ENCODE results near the gene ADAT2.

Gene ADAT2

DNA sequence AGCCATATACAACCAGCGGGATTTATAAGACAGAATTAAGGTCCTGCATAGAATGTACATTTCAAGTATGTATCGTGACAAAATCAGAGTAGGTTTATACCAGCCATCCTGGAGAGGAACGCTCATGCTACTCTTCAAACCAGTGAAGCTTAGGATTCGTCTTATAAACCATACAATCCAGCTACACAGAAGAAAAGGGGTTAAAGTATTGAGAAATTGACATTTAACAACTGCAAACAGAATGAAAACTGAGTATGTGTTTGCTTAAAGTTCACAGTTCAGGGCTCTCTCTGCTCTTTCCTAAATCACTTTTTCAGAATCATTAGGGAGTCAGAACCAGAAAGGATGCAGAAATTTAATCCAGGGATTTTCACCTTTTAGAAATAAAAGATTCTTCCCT, 17.9 kb downstream of the ADAT2 start:
- TF ChIP-seq PPARA (CRISPR knock-in tag; IDR thresholded peaks at IDR 0.05; ENCODE audit: borderline replicate concordance) (no peak), OSR1 (CRISPR knock-in tag; IDR thresholded peaks at IDR 0.05) (no peak), ZC3H10 (CRISPR knock-in tag; IDR thresholded peaks at IDR 0.05) (no peak), SNAI2 (CRISPR knock-in tag; IDR thresholded peaks at IDR 0.05) (no peak), TCF4 (CRISPR knock-in tag; IDR thresholded peaks at IDR 0.05; ENCODE audit: borderline replicate concordance) (no peak), ZFP3 (CRISPR knock-in tag; IDR thresholded peaks at IDR 0.05) (no peak), ZNF70 (CRISPR knock-in tag; IDR thresholded peaks at IDR 0.05) (no peak), ZNF565 (CRISPR knock-in tag; conservative IDR thresholded peaks at IDR 0.05; ENCODE audit: low read depth) (no peak), CSDC2 (CRISPR knock-in tag; IDR thresholded peaks at IDR 0.05) (no peak), ZNF8 (CRISPR knock-in tag; IDR thresholded peaks at IDR 0.05) (no peak), ESRRG (CRISPR knock-in tag; IDR thresholded peaks at IDR 0.05) (no peak), ISL1 (CRISPR knock-in tag; IDR thresholded peaks at IDR 0.05) (no peak)
- TF ChIP-seq, protein P1, sequence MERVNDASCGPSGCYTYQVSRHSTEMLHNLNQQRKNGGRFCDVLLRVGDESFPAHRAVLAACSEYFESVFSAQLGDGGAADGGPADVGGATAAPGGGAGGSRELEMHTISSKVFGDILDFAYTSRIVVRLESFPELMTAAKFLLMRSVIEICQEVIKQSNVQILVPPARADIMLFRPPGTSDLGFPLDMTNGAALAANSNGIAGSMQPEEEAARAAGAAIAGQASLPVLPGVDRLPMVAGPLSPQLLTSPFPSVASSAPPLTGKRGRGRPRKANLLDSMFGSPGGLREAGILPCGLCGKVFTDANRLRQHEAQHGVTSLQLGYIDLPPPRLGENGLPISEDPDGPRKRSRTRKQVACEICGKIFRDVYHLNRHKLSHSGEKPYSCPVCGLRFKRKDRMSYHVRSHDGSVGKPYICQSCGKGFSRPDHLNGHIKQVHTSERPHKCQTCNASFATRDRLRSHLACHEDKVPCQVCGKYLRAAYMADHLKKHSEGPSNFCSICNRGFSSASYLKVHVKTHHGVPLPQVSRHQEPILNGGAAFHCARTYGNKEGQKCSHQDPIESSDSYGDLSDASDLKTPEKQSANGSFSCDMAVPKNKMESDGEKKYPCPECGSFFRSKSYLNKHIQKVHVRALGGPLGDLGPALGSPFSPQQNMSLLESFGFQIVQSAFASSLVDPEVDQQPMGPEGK (CRISPR knock-in tag; IDR thresholded peaks at IDR 0.05; ENCODE audit: borderline replicate concordance): no peak
- TF ChIP-seq, protein P2, sequence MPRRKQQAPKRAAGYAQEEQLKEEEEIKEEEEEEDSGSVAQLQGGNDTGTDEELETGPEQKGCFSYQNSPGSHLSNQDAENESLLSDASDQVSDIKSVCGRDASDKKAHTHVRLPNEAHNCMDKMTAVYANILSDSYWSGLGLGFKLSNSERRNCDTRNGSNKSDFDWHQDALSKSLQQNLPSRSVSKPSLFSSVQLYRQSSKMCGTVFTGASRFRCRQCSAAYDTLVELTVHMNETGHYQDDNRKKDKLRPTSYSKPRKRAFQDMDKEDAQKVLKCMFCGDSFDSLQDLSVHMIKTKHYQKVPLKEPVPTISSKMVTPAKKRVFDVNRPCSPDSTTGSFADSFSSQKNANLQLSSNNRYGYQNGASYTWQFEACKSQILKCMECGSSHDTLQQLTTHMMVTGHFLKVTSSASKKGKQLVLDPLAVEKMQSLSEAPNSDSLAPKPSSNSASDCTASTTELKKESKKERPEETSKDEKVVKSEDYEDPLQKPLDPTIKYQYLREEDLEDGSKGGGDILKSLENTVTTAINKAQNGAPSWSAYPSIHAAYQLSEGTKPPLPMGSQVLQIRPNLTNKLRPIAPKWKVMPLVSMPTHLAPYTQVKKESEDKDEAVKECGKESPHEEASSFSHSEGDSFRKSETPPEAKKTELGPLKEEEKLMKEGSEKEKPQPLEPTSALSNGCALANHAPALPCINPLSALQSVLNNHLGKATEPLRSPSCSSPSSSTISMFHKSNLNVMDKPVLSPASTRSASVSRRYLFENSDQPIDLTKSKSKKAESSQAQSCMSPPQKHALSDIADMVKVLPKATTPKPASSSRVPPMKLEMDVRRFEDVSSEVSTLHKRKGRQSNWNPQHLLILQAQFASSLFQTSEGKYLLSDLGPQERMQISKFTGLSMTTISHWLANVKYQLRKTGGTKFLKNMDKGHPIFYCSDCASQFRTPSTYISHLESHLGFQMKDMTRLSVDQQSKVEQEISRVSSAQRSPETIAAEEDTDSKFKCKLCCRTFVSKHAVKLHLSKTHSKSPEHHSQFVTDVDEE (CRISPR knock-in tag; IDR thresholded peaks at IDR 0.05): no peak
- TF ChIP-seq, protein P3, sequence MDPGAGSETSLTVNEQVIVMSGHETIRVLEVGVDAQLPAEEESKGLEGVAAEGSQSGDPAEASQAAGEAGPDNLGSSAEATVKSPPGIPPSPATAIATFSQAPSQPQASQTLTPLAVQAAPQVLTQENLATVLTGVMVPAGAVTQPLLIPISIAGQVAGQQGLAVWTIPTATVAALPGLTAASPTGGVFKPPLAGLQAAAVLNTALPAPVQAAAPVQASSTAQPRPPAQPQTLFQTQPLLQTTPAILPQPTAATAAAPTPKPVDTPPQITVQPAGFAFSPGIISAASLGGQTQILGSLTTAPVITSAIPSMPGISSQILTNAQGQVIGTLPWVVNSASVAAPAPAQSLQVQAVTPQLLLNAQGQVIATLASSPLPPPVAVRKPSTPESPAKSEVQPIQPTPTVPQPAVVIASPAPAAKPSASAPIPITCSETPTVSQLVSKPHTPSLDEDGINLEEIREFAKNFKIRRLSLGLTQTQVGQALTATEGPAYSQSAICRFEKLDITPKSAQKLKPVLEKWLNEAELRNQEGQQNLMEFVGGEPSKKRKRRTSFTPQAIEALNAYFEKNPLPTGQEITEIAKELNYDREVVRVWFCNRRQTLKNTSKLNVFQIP (CRISPR knock-in tag; IDR thresholded peaks at IDR 0.05; ENCODE audit: borderline replicate concordance, low read depth): no peak
- ATAC-seq: no peak

DNA sequence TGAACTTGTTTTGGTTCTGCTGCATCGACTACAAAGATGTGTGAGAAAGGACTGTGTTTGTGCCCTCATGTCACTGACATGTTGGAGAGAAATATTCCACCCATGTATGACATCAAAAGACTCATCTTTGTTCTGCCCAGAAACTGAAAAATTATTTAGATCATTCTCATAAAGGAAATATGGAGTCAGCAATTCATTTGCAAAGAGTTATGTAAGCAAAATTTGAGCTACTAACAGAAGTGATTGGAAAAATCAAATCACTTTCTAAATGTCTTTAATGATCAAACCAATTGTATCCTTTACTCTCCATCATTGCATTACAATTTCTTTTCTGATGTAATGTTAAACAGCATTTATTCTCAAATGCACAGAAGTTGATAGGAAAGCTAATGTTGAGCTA, 19.3 kb downstream of the ADAT2 start:
- ATAC-seq: no peak
- TF ChIP-seq BACH2 (CRISPR knock-in tag; IDR thresholded peaks at IDR 0.05; ENCODE audit: borderline replicate concordance) (no peak), CSDC2 (CRISPR knock-in tag; IDR thresholded peaks at IDR 0.05) (no peak), ESRRG (CRISPR knock-in tag; IDR thresholded peaks at IDR 0.05) (no peak), OSR1 (CRISPR knock-in tag; IDR thresholded peaks at IDR 0.05) (no peak), TCF4 (CRISPR knock-in tag; IDR thresholded peaks at IDR 0.05; ENCODE audit: borderline replicate concordance) (no peak), PPARA (CRISPR knock-in tag; IDR thresholded peaks at IDR 0.05; ENCODE audit: borderline replicate concordance) (no peak), SNAI2 (CRISPR knock-in tag; IDR thresholded peaks at IDR 0.05) (no peak), ZC3H10 (CRISPR knock-in tag; IDR thresholded peaks at IDR 0.05) (no peak)
- TF ChIP-seq, protein P2 (CRISPR knock-in tag; IDR thresholded peaks at IDR 0.05): no peak

DNA sequence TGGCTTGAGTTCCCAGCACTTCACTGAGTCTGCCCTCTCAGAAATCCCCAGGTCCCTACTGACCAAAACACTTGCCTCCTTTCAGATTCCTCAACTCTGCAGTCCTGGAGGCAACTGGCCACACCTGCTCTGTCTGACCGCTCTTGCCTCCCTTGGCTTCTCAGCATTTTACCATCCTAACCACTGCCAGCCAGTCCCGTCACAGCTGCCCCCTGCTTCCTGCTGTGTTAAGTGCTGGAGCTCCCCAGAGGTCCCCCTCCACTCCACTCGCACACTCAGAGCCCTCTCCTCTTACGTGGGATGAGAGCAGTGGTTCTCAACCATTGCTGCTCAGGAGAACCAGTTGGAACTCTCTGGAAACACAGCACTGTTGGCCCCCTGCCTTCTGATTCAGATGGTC, 20.5 kb downstream of the ADAT2 start:
- TF ChIP-seq BACH2 (CRISPR knock-in tag; IDR thresholded peaks at IDR 0.05; ENCODE audit: borderline replicate concordance) (no peak), ESRRG (CRISPR knock-in tag; IDR thresholded peaks at IDR 0.05) (no peak), ZFP30 (CRISPR knock-in tag; IDR thresholded peaks at IDR 0.05) (no peak), TOX (CRISPR knock-in tag; IDR thresholded peaks at IDR 0.05; ENCODE audit: borderline replicate concordance) (no peak), ZNF565 (CRISPR knock-in tag; conservative IDR thresholded peaks at IDR 0.05; ENCODE audit: low read depth) (no peak), ZC3H10 (CRISPR knock-in tag; IDR thresholded peaks at IDR 0.05) (no peak)
- TF ChIP-seq, protein P4, sequence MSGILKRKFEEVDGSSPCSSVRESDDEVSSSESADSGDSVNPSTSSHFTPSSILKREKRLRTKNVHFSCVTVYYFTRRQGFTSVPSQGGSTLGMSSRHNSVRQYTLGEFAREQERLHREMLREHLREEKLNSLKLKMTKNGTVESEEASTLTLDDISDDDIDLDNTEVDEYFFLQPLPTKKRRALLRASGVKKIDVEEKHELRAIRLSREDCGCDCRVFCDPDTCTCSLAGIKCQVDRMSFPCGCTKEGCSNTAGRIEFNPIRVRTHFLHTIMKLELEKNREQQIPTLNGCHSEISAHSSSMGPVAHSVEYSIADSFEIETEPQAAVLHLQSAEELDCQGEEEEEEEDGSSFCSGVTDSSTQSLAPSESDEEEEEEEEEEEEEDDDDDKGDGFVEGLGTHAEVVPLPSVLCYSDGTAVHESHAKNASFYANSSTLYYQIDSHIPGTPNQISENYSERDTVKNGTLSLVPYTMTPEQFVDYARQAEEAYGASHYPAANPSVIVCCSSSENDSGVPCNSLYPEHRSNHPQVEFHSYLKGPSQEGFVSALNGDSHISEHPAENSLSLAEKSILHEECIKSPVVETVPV (CRISPR knock-in tag; IDR thresholded peaks at IDR 0.05): no peak
- TF ChIP-seq, protein P1 (CRISPR knock-in tag; IDR thresholded peaks at IDR 0.05; ENCODE audit: borderline replicate concordance): no peak
- TF ChIP-seq, protein P3 (CRISPR knock-in tag; IDR thresholded peaks at IDR 0.05; ENCODE audit: borderline replicate concordance, low read depth): no peak
- no peak for ATAC-seq
